Central memory CD8-positive, alpha-beta T cell (primary cell): ENCODE data around the gene KCNAB1.

ENCODE experiments used
- ATAC-seq: fragments of 150-1000 bp; cut with Tn5 transposase; replicated peaks from 2 replicates; pipeline ENCODE4 v1.10.0; 2022; ENCODE audit warnings: mild to moderate bottlenecking, moderate FRiP score, moderate number of reproducible peaks; ENCODE audit not compliant: poor library complexity, severe bottlenecking; ENCODE audit errors: extremely low read depth
- DNase-seq, 2 donors: peaks; one replicate each; pipeline ENCODE4 v3.0.0; 2021; ENCODE audit warnings: low spot score in 2 of 2
- H3K27ac Mint-ChIP-seq: one replicate; pipeline ENCODE4 v1.8.0; 2022; ENCODE audit warnings: low read depth, mild to moderate bottlenecking, moderate library complexity, mixed read lengths
- H3K27me3 Mint-ChIP-seq: one replicate; pipeline ENCODE4 v1.8.0; 2022; ENCODE audit warnings: mixed read lengths
- H3K36me3 Mint-ChIP-seq: one replicate; pipeline ENCODE4 v1.8.0; 2022; ENCODE audit warnings: mild to moderate bottlenecking, moderate library complexity, mixed read lengths; ENCODE audit not compliant: insufficient read depth
- H3K4me1 Mint-ChIP-seq: one replicate; pipeline ENCODE4 v1.8.0; 2022; ENCODE audit warnings: mixed read lengths
- H3K4me3 Mint-ChIP-seq: one replicate; pipeline ENCODE4 v1.8.0; 2022; ENCODE audit warnings: mild to moderate bottlenecking, moderate library complexity, mixed read lengths
- H3K9me3 Mint-ChIP-seq: one replicate; pipeline ENCODE4 v1.8.0; 2022; ENCODE audit warnings: mixed read lengths

KCNAB1 gene

GRCh38 chr3:156303001-156303707 lies 182.8 kb downstream of the KCNAB1 start:
- Mint-ChIP-seq H3K9me3 (no peaks in the 10 kb centered on the region), H3K36me3 (no peaks in the 10 kb centered on the region), H3K27me3 (peaks cover 49% of the 10 kb centered on the region), H3K27ac (no peak overlapping the region), H3K4me3 (no peak overlapping the region), H3K4me1 (no peaks in the 10 kb centered on the region)
- DNase-seq (no peak), ATAC-seq (no peak)

DNA sequence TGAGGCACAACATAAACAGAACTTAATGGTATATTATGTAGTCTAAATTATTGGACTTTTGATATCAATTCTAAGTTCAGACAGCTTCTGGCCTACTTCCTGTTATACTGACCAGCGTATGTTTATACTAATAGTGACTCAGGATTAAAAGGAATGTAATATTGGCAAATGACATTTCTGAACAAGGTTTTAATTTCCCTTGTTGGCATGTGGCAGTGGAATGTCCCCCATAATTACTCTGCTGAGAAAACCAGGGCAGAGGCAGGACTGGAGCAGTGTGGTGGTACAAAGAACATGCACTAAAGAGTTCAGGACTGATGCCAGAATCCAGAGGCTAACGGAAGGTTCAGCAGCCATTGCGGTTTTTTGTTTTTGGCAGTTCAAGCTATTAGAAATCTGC lies 184.0 kb downstream of the KCNAB1 start:
- no peak for ATAC-seq
- Mint-ChIP-seq H3K9me3 (no peaks in the 10 kb centered on the region), H3K36me3 (no peaks in the 10 kb centered on the region), H3K27ac (no peak overlapping the region), H3K4me3 (no peak overlapping the region), H3K4me1 (no peaks in the 10 kb centered on the region), H3K27me3 (peaks cover 45% of the 10 kb centered on the region)
- DNase-seq = no peak

DNA sequence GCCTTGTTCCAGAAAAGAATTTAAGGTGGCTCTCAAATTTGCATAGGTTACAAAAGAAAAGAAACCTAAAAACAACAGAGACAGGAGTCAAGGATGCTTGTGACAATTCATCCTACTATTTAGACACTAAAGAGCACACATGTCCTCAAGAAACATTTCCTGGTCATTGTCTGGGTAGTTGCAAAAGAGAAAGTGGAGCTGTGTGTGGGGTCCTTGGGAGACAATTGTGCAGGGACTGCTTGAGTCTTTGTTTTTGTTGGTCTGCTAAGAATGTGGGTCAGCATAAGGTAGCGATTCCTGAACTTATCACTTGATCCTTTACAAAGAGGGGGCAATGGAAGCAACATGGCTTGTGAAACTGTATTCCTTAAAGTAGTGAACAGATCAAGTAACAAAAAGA lies 185.3 kb downstream of the KCNAB1 start:
- Mint-ChIP-seq H3K36me3 (no peaks in the 10 kb centered on the region), H3K27ac (no peak overlapping the region), H3K4me3 (no peak overlapping the region), H3K27me3 (peaks cover 46% of the 10 kb centered on the region), H3K4me1 (no peaks in the 10 kb centered on the region), H3K9me3 (no peaks in the 10 kb centered on the region)
- DNase-seq = no peak
- ATAC-seq = no peak

DNA sequence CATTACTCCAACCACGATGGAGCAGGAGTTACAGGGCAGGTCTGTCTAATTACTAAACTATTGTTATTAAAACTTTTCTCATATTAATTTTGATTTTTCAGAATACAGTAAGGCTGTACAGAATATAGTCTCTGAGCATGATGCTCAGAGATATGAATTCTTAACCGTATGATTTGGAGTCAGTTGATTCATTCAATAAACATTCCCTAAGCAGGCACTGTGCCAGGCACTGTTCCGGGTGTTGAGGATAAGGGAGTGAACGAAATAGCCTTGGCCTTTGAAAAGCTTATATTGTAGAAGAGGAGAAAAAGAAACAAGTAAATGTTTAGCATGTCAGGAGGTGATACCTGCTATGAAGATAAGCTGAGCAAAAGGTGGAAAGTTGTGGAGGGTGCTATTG lies 187.3 kb downstream of the KCNAB1 start:
- ATAC-seq = no peak
- H3K27ac Mint-ChIP-seq = no peak overlapping the region
- H3K4me3 Mint-ChIP-seq = no peak overlapping the region
- H3K9me3 Mint-ChIP-seq = no peaks in the 10 kb centered on the region
- DNase-seq = no peak
- peaks cover 53% of the 10 kb centered on the region for H3K27me3 Mint-ChIP-seq
- H3K36me3 Mint-ChIP-seq = no peaks in the 10 kb centered on the region
- H3K4me1 Mint-ChIP-seq = no peaks in the 10 kb centered on the region

DNA sequence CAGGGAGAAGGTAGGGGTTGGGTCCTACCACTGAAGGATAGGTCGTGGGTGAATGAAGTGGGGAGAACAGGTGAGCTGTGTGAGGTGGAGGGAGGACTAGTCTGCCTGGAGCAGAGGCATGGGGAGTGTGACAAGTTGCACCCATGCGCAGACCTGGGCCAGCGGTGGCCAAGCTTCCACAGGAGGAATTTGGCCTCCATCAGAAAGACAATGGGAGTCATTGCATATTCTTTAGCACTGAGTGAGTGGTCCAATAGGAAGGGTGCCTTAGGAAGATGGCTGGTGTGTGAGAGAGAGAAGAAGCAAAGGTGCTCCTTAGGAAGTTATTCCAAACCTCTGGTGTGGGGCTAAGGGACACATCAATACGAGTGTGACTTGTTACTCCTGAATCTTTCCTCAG lies 191.1 kb downstream of the KCNAB1 start:
- Mint-ChIP-seq H3K36me3 (no peaks in the 10 kb centered on the region), H3K4me1 (no peaks in the 10 kb centered on the region), H3K4me3 (no peak overlapping the region), H3K9me3 (no peaks in the 10 kb centered on the region), H3K27me3 (peaks cover 47% of the 10 kb centered on the region), H3K27ac (no peak overlapping the region)
- DNase-seq (no peak), ATAC-seq (no peak)

GRCh38 chr3:156311930-156312329 lies 191.6 kb downstream of the KCNAB1 start:
- no peak overlapping the region for H3K4me3 Mint-ChIP-seq
- no peak overlapping the region for H3K27ac Mint-ChIP-seq

GRCh38 chr3:156316076-156316475 lies 195.7 kb downstream of the KCNAB1 start:
- DNase-seq (no peak), ATAC-seq (no peak)
- no peaks in the 10 kb centered on the region for H3K9me3 Mint-ChIP-seq
- H3K4me1 Mint-ChIP-seq = no peaks in the 10 kb centered on the region
- peaks cover 19% of the 10 kb centered on the region for H3K27me3 Mint-ChIP-seq
- no peaks in the 10 kb centered on the region for H3K36me3 Mint-ChIP-seq
- H3K4me3 Mint-ChIP-seq = no peak overlapping the region
- H3K27ac Mint-ChIP-seq = no peak overlapping the region

More at GRCh38 chr3:156311930-156312329, 191.6 kb downstream of the KCNAB1 start:
- no peaks in the 10 kb centered on the region for H3K9me3 Mint-ChIP-seq
- H3K36me3 Mint-ChIP-seq = no peaks in the 10 kb centered on the region
- ATAC-seq = no peak
- H3K4me1 Mint-ChIP-seq = no peaks in the 10 kb centered on the region
- peaks cover 46% of the 10 kb centered on the region for H3K27me3 Mint-ChIP-seq
- DNase-seq = no peak

- Mint-ChIP-seq H3K27ac (no peak overlapping the region), H3K36me3 (no peaks in the 10 kb centered on the region), H3K27me3 (peaks cover 8% of the 10 kb centered on the region), H3K4me1 (no peaks in the 10 kb centered on the region), H3K9me3 (no peaks in the 10 kb centered on the region), H3K4me3 (no peak overlapping the region)
- no peak for ATAC-seq
- no peak for DNase-seq
Observed at GRCh38 chr3:156317462-156318074, 197.2 kb downstream of the KCNAB1 start.

DNA sequence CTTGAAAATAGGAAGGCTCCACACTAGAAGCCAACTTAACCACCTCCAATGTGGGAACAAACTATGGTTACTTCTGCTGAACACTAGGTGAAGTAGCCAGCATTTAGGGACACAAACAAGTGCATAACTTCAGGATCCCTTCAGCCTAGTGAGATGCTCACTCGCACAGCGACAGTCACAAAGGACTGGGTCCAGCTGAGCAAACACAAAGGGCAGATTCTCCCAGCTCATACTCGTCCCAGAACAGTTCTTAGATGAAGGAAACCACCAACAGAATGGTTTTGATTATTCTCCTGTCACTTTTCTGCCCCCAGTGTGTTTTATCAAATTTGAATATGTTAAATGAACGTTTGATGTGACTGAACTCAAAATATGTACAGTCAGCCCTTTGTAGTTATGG lies 201.6 kb downstream of the KCNAB1 start:
- no peaks in the 10 kb centered on the region for H3K4me1 Mint-ChIP-seq
- no peak for DNase-seq
- ATAC-seq = no peak
- H3K27me3 Mint-ChIP-seq = peaks cover 10% of the 10 kb centered on the region
- H3K9me3 Mint-ChIP-seq = no peaks in the 10 kb centered on the region
- no peak overlapping the region for H3K4me3 Mint-ChIP-seq
- H3K27ac Mint-ChIP-seq = no peak overlapping the region
- H3K36me3 Mint-ChIP-seq = no peaks in the 10 kb centered on the region

DNA sequence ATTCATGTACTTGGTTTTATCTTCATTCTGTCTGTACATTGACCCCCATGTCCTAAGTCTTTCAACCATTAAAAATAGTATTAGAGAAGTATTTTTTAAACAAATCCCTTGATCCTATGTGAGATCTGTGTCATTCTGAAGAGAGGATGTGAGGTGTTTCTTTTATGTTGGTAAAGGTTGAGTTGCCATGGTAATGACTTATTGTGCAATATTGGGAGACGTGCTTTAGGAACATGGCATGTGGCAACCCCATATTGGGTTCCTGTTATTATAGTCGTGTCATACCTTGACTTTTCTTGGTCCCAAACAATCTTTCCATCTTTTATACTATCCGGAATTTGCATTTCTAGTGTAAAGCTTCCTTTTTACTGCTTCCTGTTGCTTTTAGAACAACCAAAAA lies 203.1 kb downstream of the KCNAB1 start:
- Mint-ChIP-seq H3K27me3 (peaks cover 20% of the 10 kb centered on the region), H3K27ac (no peak overlapping the region), H3K9me3 (no peaks in the 10 kb centered on the region), H3K4me1 (no peaks in the 10 kb centered on the region), H3K4me3 (no peak overlapping the region), H3K36me3 (no peaks in the 10 kb centered on the region)
- no peak for ATAC-seq
- DNase-seq = no peak

GRCh38 chr3:156330415-156330814 lies 210.0 kb downstream of the KCNAB1 start:
- ATAC-seq (no peak), DNase-seq (no peak)
- H3K4me3 Mint-ChIP-seq = no peak overlapping the region
- no peaks in the 10 kb centered on the region for H3K4me1 Mint-ChIP-seq
- H3K27me3 Mint-ChIP-seq = peaks cover 29% of the 10 kb centered on the region
- no peak overlapping the region for H3K27ac Mint-ChIP-seq
- H3K36me3 Mint-ChIP-seq = no peaks in the 10 kb centered on the region
- H3K9me3 Mint-ChIP-seq = no peaks in the 10 kb centered on the region

GRCh38 chr3:156332304-156332703 lies 211.9 kb downstream of the KCNAB1 start:
- no peak overlapping the region for H3K27ac Mint-ChIP-seq
- DNase-seq (no peak), ATAC-seq (no peak)
- no peaks in the 10 kb centered on the region for H3K36me3 Mint-ChIP-seq
- H3K4me3 Mint-ChIP-seq = no peak overlapping the region
- peaks cover 20% of the 10 kb centered on the region for H3K27me3 Mint-ChIP-seq
- H3K9me3 Mint-ChIP-seq = no peaks in the 10 kb centered on the region
- no peaks in the 10 kb centered on the region for H3K4me1 Mint-ChIP-seq

GRCh38 chr3:156334841-156335545 lies 214.6 kb downstream of the KCNAB1 start:
- no peaks in the 10 kb centered on the region for H3K4me1 Mint-ChIP-seq
- no peaks in the 10 kb centered on the region for H3K9me3 Mint-ChIP-seq
- ATAC-seq (no peak), DNase-seq (no peak)
- H3K27me3 Mint-ChIP-seq = peaks cover 33% of the 10 kb centered on the region
- H3K36me3 Mint-ChIP-seq = no peaks in the 10 kb centered on the region
- H3K27ac Mint-ChIP-seq = no peak overlapping the region
- no peak overlapping the region for H3K4me3 Mint-ChIP-seq
